Panc1 (cell line): ENCODE results near the gene SLCO2B1. TPM values are rescaled to one million over a fixed set of nuclear protein-coding genes. Genes with fewer than 3 reads are reported as not detected.

Experiments
- ATAC-seq: fragments of 200-7000 bp; cut with Tn5 transposase; 2 replicates; pipeline ENCODE4 v1.9.1; 2020; ENCODE audit warnings: mild to moderate bottlenecking, moderate library complexity
- BruUV-seq: library from RNA; stranded (reverse); fragments of 400-500 nt; replicated peaks from 2 replicates; lab custom pipeline; 2021; lab: Mats Ljungman, UMichigan
- CTCF ChIA-PET: fragments of 300-600 bp; sonication (Branson Sonifier 250); formaldehyde crosslinking; loops from one replicate; lab custom pipeline; 2022; ENCODE audit warnings: antibody characterized with exemption; lab: Charles Lee
- POLR2A ChIA-PET: fragments of 300-600 bp; sonication (Branson Sonifier 250); formaldehyde crosslinking; loops from one replicate; lab custom pipeline; 2022; ENCODE audit warnings: antibody characterized with exemption; lab: Charles Lee
- DNase-seq: peaks from one replicate; pipeline ENCODE4 v3.0.0-alpha.2; 2010; ENCODE audit warnings: low read depth, low spot score
- H3K27ac ChIP-seq: 2 replicates; pipeline ENCODE4 v1.5.1; 2011; ENCODE audit warnings: mild to moderate bottlenecking, low read length, inconsistent platforms
- H3K27me3 ChIP-seq: fragments of 200-500 bp; sonication (Bioruptor generic); 2 replicates; pipeline ENCODE4 v1.6.0; 2014; ENCODE audit warnings: low read length, inconsistent platforms; ENCODE audit not compliant: control insufficient read depth, insufficient read depth
- H3K36me3 ChIP-seq: fragments of 200-500 bp; sonication (Bioruptor generic); 2 replicates; pipeline ENCODE4 v1.5.1; 2014; ENCODE audit warnings: inconsistent platforms, mild to moderate bottlenecking, low read length, moderate library complexity; ENCODE audit not compliant: control insufficient read depth, insufficient read depth
- H3K4me1 ChIP-seq: 2 replicates; pipeline ENCODE4 v1.5.1; 2011; ENCODE audit warnings: inconsistent platforms, mild to moderate bottlenecking, low read length, moderate library complexity; ENCODE audit not compliant: control insufficient read depth, insufficient read depth
- H3K4me3 ChIP-seq, 2 experiments: 2 replicates each; pipeline ENCODE4 v1.5.1; 2011 to 2012; ENCODE audit warnings: low read depth in 2 of 2, low read length in 2 of 2, mild to moderate bottlenecking in 2 of 2, inconsistent platforms in 1 of 2, moderate library complexity in 1 of 2
- H3K9me3 ChIP-seq: fragments of 200-500 bp; sonication (Bioruptor generic); 2 replicates; pipeline ENCODE4 v1.5.1; 2014; ENCODE audit warnings: low read depth, mild to moderate bottlenecking, inconsistent platforms, low read length, moderate library complexity; ENCODE audit not compliant: control insufficient read depth, insufficient read depth
- POLR2AphosphoS5 ChIP-seq: IDR thresholded peaks from 2 replicates; pipeline ENCODE4 v1.6.1; 2012; ENCODE audit warnings: mild to moderate bottlenecking, low read depth, low read length, moderate library complexity
- SIN3A ChIP-seq: IDR thresholded peaks from 2 replicates; pipeline ENCODE4 v1.6.1; 2012; ENCODE audit warnings: low read depth, mild to moderate bottlenecking, low read length, moderate library complexity, borderline replicate concordance; ENCODE audit not compliant: insufficient read depth
- TCF7L2 ChIP-seq: IDR thresholded peaks from 2 replicates; pipeline ENCODE4 v1.6.1; 2011; ENCODE audit warnings: mild to moderate bottlenecking, low read depth, low read length, inconsistent platforms
- in situ Hi-C: cut with HindIII; loops from 2 replicates; pipeline ENCODE4 v1.10.0; 2016; ENCODE audit warnings: low sequenced_read_pairs, low pct_unique_long_range_greater_than_20kb
- intact Hi-C: fragments of 100-400 bp; cut with micrococcal nuclease; formaldehyde crosslinking; loops from one replicate; pipeline ENCODE4 v1.10.0; 2022; ENCODE audit not compliant: unreplicated experiment
- total RNA-seq: library from RNA; stranded (reverse); gene quantifications from one replicate; pipeline ENCODE4 v1.2.1, GENCODE V29; 2021; ENCODE audit not compliant: unreplicated experiment
- TF ChIP-seq, protein P1 (sequence below), 2 experiments: IDR thresholded peaks; 2 replicates each; pipeline ENCODE4 v1.6.1; 2011 to 2012; ENCODE audit warnings: low read depth in 2 of 2, control low read depth in 1 of 2, low read length in 1 of 2, mild to moderate bottlenecking in 1 of 2, moderate library complexity in 1 of 2; ENCODE audit not compliant: insufficient read depth in 1 of 2
- TF ChIP-seq, protein P2 (sequence below): fragments of 450-650 bp; IDR thresholded peaks from 2 replicates; pipeline ENCODE4 v1.5.1; 2017; ENCODE audit warnings: mild to moderate bottlenecking

SLCO2B1 gene
- total RNA-seq, 1 experiment from 2014 or later: 0.77 TPM

DNA sequence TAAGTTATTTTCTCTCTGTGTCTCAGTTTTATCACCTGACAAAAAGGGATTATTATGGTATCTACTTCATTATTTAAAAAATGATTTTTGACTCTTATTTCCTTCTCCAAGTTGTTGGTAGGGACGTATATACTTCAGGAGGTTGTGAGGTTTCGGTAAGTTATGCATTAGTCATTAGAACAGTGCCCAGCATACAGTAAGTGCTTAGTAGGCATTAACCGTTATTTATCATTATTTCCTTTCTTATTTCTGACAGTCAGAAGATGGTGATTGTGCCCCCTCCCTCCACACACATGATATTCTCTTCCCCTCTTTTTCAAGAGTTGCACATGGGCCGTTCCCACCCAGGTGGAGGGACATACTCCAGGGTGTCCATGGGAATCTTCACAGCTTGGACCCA, 36.1 kb downstream of the SLCO2B1 start:
- POLR2A ChIA-PET: no interaction called here
- BruUV-seq: no TSS peak
- CTCF ChIA-PET: no interaction called here
- intact Hi-C loops (no loop called here), in situ Hi-C loops (no loop called here)
- no peaks in the 10 kb centered on the region for H3K4me1 ChIP-seq
- TF ChIP-seq TCF7L2 (no peak), SIN3A (no peak), POLR2AphosphoS5 (no peak)
- TF ChIP-seq, protein P1, sequence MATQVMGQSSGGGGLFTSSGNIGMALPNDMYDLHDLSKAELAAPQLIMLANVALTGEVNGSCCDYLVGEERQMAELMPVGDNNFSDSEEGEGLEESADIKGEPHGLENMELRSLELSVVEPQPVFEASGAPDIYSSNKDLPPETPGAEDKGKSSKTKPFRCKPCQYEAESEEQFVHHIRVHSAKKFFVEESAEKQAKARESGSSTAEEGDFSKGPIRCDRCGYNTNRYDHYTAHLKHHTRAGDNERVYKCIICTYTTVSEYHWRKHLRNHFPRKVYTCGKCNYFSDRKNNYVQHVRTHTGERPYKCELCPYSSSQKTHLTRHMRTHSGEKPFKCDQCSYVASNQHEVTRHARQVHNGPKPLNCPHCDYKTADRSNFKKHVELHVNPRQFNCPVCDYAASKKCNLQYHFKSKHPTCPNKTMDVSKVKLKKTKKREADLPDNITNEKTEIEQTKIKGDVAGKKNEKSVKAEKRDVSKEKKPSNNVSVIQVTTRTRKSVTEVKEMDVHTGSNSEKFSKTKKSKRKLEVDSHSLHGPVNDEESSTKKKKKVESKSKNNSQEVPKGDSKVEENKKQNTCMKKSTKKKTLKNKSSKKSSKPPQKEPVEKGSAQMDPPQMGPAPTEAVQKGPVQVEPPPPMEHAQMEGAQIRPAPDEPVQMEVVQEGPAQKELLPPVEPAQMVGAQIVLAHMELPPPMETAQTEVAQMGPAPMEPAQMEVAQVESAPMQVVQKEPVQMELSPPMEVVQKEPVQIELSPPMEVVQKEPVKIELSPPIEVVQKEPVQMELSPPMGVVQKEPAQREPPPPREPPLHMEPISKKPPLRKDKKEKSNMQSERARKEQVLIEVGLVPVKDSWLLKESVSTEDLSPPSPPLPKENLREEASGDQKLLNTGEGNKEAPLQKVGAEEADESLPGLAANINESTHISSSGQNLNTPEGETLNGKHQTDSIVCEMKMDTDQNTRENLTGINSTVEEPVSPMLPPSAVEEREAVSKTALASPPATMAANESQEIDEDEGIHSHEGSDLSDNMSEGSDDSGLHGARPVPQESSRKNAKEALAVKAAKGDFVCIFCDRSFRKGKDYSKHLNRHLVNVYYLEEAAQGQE (IDR thresholded peaks at IDR 0.05; ENCODE audit: insufficient read depth in 1 of 2, low read depth in 2 of 2, low read length in 1 of 2): no peak
- TF ChIP-seq, protein P2, sequence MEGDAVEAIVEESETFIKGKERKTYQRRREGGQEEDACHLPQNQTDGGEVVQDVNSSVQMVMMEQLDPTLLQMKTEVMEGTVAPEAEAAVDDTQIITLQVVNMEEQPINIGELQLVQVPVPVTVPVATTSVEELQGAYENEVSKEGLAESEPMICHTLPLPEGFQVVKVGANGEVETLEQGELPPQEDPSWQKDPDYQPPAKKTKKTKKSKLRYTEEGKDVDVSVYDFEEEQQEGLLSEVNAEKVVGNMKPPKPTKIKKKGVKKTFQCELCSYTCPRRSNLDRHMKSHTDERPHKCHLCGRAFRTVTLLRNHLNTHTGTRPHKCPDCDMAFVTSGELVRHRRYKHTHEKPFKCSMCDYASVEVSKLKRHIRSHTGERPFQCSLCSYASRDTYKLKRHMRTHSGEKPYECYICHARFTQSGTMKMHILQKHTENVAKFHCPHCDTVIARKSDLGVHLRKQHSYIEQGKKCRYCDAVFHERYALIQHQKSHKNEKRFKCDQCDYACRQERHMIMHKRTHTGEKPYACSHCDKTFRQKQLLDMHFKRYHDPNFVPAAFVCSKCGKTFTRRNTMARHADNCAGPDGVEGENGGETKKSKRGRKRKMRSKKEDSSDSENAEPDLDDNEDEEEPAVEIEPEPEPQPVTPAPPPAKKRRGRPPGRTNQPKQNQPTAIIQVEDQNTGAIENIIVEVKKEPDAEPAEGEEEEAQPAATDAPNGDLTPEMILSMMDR: no peak
- DNase-seq (no peak), ATAC-seq (no peak)
- no peaks in the 10 kb centered on the region for H3K9me3 ChIP-seq
- H3K27ac ChIP-seq: no peak overlapping the region
- no peak overlapping the region for H3K4me3 ChIP-seq
- 0 out of 2 replicates have a peak, but pooled peaks cover 3% of the 10 kb centered on the region for H3K27me3 ChIP-seq
- H3K36me3 ChIP-seq: no peaks in the 10 kb centered on the region

DNA sequence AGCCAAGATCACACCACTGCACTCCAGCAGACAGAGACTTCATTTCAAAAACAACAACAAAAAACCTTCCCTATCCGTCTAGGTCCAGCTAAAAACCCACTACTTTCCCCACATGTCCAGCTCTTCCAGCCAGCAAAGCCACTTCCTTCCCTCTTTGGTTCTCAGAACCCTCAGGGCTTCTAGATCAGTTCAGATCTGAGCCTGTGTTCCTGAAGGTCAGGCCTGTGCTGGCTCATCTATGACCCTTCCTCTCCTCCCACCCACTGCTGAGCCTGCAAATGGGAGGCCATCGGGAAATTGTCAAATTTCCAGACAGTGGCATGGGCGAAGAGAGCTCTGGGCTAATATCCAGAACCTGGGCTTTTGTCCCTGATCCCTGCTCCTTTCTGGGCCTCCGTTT, 37.8 kb downstream of the SLCO2B1 start:
- Histone ChIP-seq H3K36me3 (no peaks in the 10 kb centered on the region), H3K9me3 (no peaks in the 10 kb centered on the region), H3K27ac (no peak overlapping the region), H3K27me3 (0 out of 2 replicates have a peak, but pooled peaks cover 3% of the 10 kb centered on the region), H3K4me1 (no peaks in the 10 kb centered on the region), H3K4me3 (no peak overlapping the region)
- in situ Hi-C loops (no loop called here), intact Hi-C loops (no loop called here)
- POLR2A ChIA-PET: interaction anchor here (0.5 kb wide), 1 partner anchor 44 kb away, joined by 10 read pairs; no protein-coding TSS in a partner anchor
- DNase-seq: no peak
- CTCF ChIA-PET: interaction anchor here (0.6 kb wide), 1 partner anchor 45 kb away, joined by 3 read pairs; no protein-coding TSS in a partner anchor
- TF ChIP-seq, protein P2: no peak
- TF ChIP-seq, protein P1 (IDR thresholded peaks at IDR 0.05; ENCODE audit: insufficient read depth in 1 of 2, low read depth in 2 of 2, low read length in 1 of 2): no peak
- TF ChIP-seq TCF7L2 (no peak), SIN3A (no peak), POLR2AphosphoS5 (no peak)
- no peak for ATAC-seq
- BruUV-seq: no TSS peak
